ENCODE data around the gene PDE6A.
"Not testable (repeated sequence)": the region's sequence is repeated elsewhere in the genome, so short reads cannot be mapped to it uniquely, and the experiment has no call there.

- TF ChIP-seq MAX (IDR thresholded peaks at IDR 0.05); YY1 (IDR thresholded peaks at IDR 0.05); RAD21 (IDR thresholded peaks at IDR 0.05); RXRA (IDR thresholded peaks at IDR 0.05); EGR1 (IDR thresholded peaks at IDR 0.05; ENCODE audit: low read depth in 2 of 2); JUND (IDR thresholded peaks at IDR 0.05); HNF4A (conservative IDR thresholded peaks at IDR 0.05); GABPA (IDR thresholded peaks at IDR 0.05 in 1 of 2, conservative IDR thresholded peaks at IDR 0.05 in 1 of 2): not testable (repeated sequence)
- TF ChIP-seq, protein P1, sequence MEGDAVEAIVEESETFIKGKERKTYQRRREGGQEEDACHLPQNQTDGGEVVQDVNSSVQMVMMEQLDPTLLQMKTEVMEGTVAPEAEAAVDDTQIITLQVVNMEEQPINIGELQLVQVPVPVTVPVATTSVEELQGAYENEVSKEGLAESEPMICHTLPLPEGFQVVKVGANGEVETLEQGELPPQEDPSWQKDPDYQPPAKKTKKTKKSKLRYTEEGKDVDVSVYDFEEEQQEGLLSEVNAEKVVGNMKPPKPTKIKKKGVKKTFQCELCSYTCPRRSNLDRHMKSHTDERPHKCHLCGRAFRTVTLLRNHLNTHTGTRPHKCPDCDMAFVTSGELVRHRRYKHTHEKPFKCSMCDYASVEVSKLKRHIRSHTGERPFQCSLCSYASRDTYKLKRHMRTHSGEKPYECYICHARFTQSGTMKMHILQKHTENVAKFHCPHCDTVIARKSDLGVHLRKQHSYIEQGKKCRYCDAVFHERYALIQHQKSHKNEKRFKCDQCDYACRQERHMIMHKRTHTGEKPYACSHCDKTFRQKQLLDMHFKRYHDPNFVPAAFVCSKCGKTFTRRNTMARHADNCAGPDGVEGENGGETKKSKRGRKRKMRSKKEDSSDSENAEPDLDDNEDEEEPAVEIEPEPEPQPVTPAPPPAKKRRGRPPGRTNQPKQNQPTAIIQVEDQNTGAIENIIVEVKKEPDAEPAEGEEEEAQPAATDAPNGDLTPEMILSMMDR (IDR thresholded peaks at IDR 0.05; ENCODE audit: low read depth, low read length, missing input control), result not testable (repeated sequence)
- TF ChIP-seq, protein P2, sequence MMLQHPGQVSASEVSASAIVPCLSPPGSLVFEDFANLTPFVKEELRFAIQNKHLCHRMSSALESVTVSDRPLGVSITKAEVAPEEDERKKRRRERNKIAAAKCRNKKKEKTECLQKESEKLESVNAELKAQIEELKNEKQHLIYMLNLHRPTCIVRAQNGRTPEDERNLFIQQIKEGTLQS (IDR thresholded peaks at IDR 0.05), result not testable (repeated sequence)
- TF ChIP-seq, protein P3, sequence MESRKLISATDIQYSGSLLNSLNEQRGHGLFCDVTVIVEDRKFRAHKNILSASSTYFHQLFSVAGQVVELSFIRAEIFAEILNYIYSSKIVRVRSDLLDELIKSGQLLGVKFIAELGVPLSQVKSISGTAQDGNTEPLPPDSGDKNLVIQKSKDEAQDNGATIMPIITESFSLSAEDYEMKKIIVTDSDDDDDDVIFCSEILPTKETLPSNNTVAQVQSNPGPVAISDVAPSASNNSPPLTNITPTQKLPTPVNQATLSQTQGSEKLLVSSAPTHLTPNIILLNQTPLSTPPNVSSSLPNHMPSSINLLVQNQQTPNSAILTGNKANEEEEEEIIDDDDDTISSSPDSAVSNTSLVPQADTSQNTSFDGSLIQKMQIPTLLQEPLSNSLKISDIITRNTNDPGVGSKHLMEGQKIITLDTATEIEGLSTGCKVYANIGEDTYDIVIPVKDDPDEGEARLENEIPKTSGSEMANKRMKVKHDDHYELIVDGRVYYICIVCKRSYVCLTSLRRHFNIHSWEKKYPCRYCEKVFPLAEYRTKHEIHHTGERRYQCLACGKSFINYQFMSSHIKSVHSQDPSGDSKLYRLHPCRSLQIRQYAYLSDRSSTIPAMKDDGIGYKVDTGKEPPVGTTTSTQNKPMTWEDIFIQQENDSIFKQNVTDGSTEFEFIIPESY (IDR thresholded peaks at IDR 0.05), result not testable (repeated sequence)
- TF ChIP-seq, protein P4, sequence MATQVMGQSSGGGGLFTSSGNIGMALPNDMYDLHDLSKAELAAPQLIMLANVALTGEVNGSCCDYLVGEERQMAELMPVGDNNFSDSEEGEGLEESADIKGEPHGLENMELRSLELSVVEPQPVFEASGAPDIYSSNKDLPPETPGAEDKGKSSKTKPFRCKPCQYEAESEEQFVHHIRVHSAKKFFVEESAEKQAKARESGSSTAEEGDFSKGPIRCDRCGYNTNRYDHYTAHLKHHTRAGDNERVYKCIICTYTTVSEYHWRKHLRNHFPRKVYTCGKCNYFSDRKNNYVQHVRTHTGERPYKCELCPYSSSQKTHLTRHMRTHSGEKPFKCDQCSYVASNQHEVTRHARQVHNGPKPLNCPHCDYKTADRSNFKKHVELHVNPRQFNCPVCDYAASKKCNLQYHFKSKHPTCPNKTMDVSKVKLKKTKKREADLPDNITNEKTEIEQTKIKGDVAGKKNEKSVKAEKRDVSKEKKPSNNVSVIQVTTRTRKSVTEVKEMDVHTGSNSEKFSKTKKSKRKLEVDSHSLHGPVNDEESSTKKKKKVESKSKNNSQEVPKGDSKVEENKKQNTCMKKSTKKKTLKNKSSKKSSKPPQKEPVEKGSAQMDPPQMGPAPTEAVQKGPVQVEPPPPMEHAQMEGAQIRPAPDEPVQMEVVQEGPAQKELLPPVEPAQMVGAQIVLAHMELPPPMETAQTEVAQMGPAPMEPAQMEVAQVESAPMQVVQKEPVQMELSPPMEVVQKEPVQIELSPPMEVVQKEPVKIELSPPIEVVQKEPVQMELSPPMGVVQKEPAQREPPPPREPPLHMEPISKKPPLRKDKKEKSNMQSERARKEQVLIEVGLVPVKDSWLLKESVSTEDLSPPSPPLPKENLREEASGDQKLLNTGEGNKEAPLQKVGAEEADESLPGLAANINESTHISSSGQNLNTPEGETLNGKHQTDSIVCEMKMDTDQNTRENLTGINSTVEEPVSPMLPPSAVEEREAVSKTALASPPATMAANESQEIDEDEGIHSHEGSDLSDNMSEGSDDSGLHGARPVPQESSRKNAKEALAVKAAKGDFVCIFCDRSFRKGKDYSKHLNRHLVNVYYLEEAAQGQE (IDR thresholded peaks at IDR 0.05), result not testable (repeated sequence)
These were observed 1.2 kb downstream of the PDE6A start for GRCh38 chr5:149943177-149943949.

Data from liver (tissue), 3 donors.